NT2/D1 (cell line): ENCODE measurements around the gene PCDHA1.

Experiments
- DNase-seq: peaks from one replicate; pipeline ENCODE4 v3.0.0-alpha.2; 2011; ENCODE audit warnings: low read depth, low spot score
- H3K27me3 ChIP-seq: 2 replicates; pipeline ENCODE4 v1.6.0; 2011; ENCODE audit warnings: mild to moderate bottlenecking; ENCODE audit not compliant: insufficient read length, insufficient read depth
- H3K36me3 ChIP-seq: 2 replicates; pipeline ENCODE4 v1.6.1; 2011; ENCODE audit warnings: mild to moderate bottlenecking, low read length, mixed read lengths; ENCODE audit not compliant: insufficient read depth, insufficient read length
- H3K4me1 ChIP-seq: 2 replicates; pipeline ENCODE4 v1.5.1; 2011; ENCODE audit not compliant: insufficient read depth, insufficient read length
- H3K4me3 ChIP-seq: 2 replicates; pipeline ENCODE4 v1.5.1; 2011; ENCODE audit warnings: low read depth; ENCODE audit not compliant: insufficient read length
- H3K9ac ChIP-seq: 2 replicates; pipeline ENCODE4 v1.6.0; 2011; ENCODE audit warnings: low read depth; ENCODE audit not compliant: insufficient read length
- H3K9me3 ChIP-seq: 2 replicates; pipeline ENCODE4 v1.5.1; 2011; ENCODE audit warnings: mild to moderate bottlenecking, low read length; ENCODE audit not compliant: insufficient read depth
- SUZ12 ChIP-seq: IDR thresholded peaks from 2 replicates; pipeline ENCODE4 v1.6.1; 2011; ENCODE audit not compliant: insufficient read length, insufficient read depth; ENCODE audit errors: extremely low read depth
- YY1 ChIP-seq: IDR thresholded peaks from 2 replicates; pipeline ENCODE4 v1.6.1; 2011; ENCODE audit not compliant: insufficient read length, insufficient read depth
- ZNF274 ChIP-seq: IDR thresholded peaks from 2 replicates; pipeline ENCODE4 v1.6.1; 2011; ENCODE audit warnings: mild to moderate bottlenecking, low read depth, low read length

Gene PCDHA1

GRCh38 chr5:140857177-140857986 lies 71.4 kb downstream of the PCDHA1 start:
- Histone ChIP-seq H3K36me3 (no peaks in the 10 kb centered on the region), H3K27me3 (no peaks in the 10 kb centered on the region), H3K4me3 (no peak overlapping the region), H3K4me1 (no peaks in the 10 kb centered on the region), H3K9me3 (no peaks in the 10 kb centered on the region; the same call in 1 of the 2 replicates), H3K9ac (no peak overlapping the region)
- DNase-seq, result no peak
- no peak for TF ChIP-seq ZNF274
- no peak for TF ChIP-seq YY1
- no peak for TF ChIP-seq SUZ12

- H3K27me3 ChIP-seq, result no peaks in the 10 kb centered on the region
- TF ChIP-seq SUZ12 (no peak), ZNF274 (no peak), YY1 (no peak)
Measured at GRCh38 chr5:140857987-140858240, 72.0 kb downstream of the PCDHA1 start.

DNA sequence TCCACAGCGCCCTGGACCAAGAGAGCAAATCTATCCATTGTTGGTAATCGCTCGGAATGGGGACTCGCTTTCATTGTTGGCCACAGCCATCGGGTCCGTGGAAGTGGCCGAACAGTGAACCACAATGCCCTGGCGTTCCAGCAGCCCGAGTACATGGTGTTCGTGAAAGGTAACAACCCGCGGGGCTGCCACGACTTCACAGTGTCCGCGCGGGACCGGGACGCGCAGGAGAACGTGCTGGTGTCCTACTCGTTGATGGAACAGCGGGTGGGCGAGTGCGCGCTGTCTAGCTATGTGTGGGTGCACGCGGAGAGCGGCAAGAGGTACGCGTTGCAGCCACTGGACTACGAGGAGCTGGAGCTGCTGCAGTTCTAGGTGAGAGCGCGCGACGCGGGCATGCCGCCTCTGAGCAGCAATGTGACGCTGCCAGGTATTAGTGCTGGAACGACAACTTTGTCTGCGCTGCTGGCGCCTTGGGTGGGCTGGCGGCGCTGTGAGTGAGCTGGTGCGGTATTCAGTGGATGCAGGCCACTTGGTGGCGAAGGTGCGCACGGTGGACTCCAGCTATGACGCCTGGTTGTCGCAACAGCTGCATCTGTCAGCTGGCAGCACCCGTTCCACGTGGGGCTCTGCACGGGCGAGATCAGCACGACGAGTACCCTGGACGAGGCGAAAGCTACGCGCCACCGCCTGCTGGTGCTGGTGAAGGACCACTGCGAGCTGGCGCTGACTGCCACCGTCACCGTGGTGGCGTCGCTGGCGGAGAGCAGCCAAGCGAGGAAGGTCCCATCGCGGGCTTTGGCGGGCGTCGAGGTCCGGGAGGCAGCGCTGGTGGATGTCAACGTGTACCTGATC lies 76.7 kb downstream of the PCDHA1 start:
- no peaks in the 10 kb centered on the region for H3K4me1 ChIP-seq
- no peaks in the 10 kb centered on the region; the same call in 1 of the 2 replicates for H3K9me3 ChIP-seq
- H3K9ac ChIP-seq, result no peak overlapping the region
- H3K4me3 ChIP-seq, result no peak overlapping the region
- DNase-seq, result no peak
- H3K27me3 ChIP-seq, result no peaks in the 10 kb centered on the region
- no peak for TF ChIP-seq ZNF274
- TF ChIP-seq SUZ12, result no peak
- no peak for TF ChIP-seq YY1
- peaks cover 6% of the 10 kb centered on the region for H3K36me3 ChIP-seq

More at GRCh38 chr5:140857987-140858240, 72.0 kb downstream of the PCDHA1 start:
- H3K9ac ChIP-seq, result no peak overlapping the region
- H3K36me3 ChIP-seq, result peaks cover 4% of the 10 kb centered on the region
- DNase-seq, result no peak
- H3K9me3 ChIP-seq, result no peaks in the 10 kb centered on the region; the same call in 1 of the 2 replicates
- no peak overlapping the region for H3K4me3 ChIP-seq
- no peaks in the 10 kb centered on the region for H3K4me1 ChIP-seq

GRCh38 chr5:140868721-140869554 lies 83.0 kb downstream of the PCDHA1 start, which contains the start of gene PCDHA11:
Gene PCDHA11, plus strand, starts transcription at chr5:140868957. Its CDS starts 147 bp downstream, at chr5:140869104.
- Histone ChIP-seq H3K4me1 (no peaks in the 10 kb centered on the region), H3K9ac (peak within 1 kb of the TSS; percentile 44), H3K9me3 (peaks cover 17% of the 10 kb centered on the region; the same call in 1 of the 2 replicates), H3K36me3 (peaks cover 14% of the 10 kb centered on the region), H3K4me3 (peak within 1 kb of the TSS; percentile 36), H3K27me3 (no peaks in the 10 kb centered on the region)
- TF ChIP-seq SUZ12 (no peak), ZNF274 (no peak), YY1 (no peak)
- no peak for DNase-seq

DNA sequence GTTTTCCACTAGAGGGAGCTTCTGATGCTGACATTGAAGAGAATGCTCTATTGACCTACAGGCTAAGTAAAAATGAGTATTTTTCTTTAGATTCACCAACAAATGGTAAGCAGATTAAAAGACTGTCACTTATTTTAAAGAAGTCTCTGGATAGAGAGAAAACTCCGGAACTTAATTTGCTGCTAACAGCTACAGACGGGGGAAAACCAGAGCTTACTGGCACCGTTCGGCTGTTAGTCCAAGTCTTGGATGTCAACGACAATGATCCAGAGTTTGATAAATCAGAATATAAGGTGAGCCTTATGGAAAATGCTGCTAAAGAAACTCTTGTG lies 83.6 kb downstream of the PCDHA1 start:
- H3K4me1 ChIP-seq, result no peaks in the 10 kb centered on the region
- no peak overlapping the region for H3K9ac ChIP-seq
- H3K27me3 ChIP-seq, result no peaks in the 10 kb centered on the region
- no peak for DNase-seq
- peaks cover 14% of the 10 kb centered on the region for H3K36me3 ChIP-seq
- TF ChIP-seq SUZ12 (no peak), YY1 (no peak), ZNF274 (no peak)
- peak overlapping the region; percentile 36 for H3K4me3 ChIP-seq
- peaks cover 17% of the 10 kb centered on the region; the same call in 1 of the 2 replicates for H3K9me3 ChIP-seq

DNA sequence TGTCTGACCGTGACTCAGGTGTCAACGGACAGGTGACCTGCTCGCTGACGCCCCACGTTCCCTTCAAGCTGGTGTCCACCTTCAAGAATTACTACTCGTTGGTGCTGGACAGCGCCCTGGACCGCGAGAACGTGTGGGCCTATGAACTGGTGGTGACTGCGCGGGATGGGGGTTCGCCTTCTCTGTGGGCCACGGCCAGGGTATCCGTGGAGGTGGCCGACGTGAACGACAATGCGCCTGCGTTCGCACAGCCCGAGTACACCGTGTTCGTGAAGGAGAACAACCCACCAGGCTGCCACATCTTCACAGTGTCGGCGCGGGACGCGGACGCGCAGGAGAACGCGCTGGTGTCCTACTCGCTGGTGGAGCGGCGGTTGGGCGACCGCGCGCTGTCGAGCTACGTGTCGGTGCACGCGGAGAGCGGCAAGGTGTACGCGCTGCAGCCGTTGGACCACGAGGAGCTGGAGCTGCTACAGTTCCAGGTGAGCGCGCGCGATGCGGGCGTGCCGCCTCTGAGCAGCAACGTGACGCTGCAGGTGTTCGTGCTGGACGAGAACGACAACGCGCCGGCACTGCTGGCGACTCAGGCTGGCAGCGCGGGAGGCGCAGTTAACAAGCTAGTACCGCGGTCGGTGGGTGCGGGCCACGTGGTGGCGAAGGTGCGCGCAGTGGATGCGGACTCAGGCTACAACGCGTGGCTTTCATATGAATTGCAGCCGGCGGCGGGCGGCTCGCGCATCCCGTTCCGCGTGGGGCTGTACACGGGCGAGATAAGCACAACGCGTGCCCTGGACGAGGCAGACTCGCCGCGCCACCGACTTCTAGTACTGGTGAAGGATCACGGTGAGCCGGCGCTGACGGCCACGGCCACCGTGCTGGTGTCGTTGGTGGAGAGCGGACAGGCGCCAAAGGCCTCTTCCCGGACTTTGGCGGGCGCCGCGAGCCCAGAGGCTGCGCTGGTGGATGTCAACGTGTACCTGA lies 84.6 kb downstream of the PCDHA1 start:
- H3K27me3 ChIP-seq, result no peaks in the 10 kb centered on the region
- TF ChIP-seq YY1 (no peak), ZNF274 (no peak), SUZ12 (no peak)
- H3K9ac ChIP-seq, result no peak overlapping the region
- H3K4me3 ChIP-seq, result no peak overlapping the region
- peaks cover 17% of the 10 kb centered on the region; the same call in 1 of the 2 replicates for H3K9me3 ChIP-seq
- no peak for DNase-seq
- H3K36me3 ChIP-seq, result peaks cover 14% of the 10 kb centered on the region
- no peaks in the 10 kb centered on the region for H3K4me1 ChIP-seq
